Measurements from ENCODE around the gene AP4E1. TPM values are rescaled to one million over a fixed set of nuclear protein-coding genes. Genes with fewer than 3 reads are reported as not detected.

AP4E1 gene
- total RNA-seq, 3 donors from 2014 or later (not counting 1 experiment from before 2014, with no cell fraction given): 13.1 to 14.5 (median 14.1) TPM

DNA sequence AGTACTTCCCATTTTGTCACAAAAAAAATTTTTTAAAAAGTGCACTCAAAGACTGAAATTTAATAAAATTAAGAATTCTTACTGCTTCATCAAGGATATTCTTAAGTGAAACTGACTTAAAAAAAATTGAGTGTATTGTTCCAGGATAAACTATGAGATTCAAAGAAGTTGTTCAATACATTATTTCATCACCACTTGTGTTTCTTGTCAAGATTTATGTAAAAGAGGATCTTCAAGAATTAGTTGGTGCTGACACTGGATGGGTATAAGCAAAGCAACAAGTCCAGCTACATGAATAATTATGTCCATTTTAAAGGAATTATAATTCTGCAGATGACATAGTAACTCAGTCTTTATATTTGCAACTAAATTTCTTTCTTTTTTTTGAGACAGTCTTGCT lies 4.3 kb upstream of the AP4E1 start:
- Mint-ChIP-seq H3K27ac (no peak overlapping the region), H3K9me3 (no peaks in the 10 kb centered on the region), H3K4me3 (no peak overlapping the region), H3K27me3 (ENCODE audit: low read depth in 2 of 2) (no peaks in the 10 kb centered on the region), H3K4me1 (peaks cover 13 to 23% of the 10 kb centered on the region in 2 donors), H3K36me3 (no peaks in the 10 kb centered on the region)
- DNase-seq (no peak), ATAC-seq (no peak)
- H3K27ac ChIP-seq (ENCODE audit: low read length): no peak overlapping the region
- no peaks in the 10 kb centered on the region for H3K36me3 ChIP-seq (ENCODE audit: control insufficient read depth, insufficient read depth, low read length)
- intact Hi-C loops (cut with micrococcal nuclease): loop anchor here (10.0 kb wide), 1 partner anchor 1749 kb away; the partner anchor contains the start of gene COPS2
- peaks cover 10% of the 10 kb centered on the region for H3K4me1 ChIP-seq (ENCODE audit: control insufficient read depth, insufficient read depth, low read length)
- TF ChIP-seq, protein P1, sequence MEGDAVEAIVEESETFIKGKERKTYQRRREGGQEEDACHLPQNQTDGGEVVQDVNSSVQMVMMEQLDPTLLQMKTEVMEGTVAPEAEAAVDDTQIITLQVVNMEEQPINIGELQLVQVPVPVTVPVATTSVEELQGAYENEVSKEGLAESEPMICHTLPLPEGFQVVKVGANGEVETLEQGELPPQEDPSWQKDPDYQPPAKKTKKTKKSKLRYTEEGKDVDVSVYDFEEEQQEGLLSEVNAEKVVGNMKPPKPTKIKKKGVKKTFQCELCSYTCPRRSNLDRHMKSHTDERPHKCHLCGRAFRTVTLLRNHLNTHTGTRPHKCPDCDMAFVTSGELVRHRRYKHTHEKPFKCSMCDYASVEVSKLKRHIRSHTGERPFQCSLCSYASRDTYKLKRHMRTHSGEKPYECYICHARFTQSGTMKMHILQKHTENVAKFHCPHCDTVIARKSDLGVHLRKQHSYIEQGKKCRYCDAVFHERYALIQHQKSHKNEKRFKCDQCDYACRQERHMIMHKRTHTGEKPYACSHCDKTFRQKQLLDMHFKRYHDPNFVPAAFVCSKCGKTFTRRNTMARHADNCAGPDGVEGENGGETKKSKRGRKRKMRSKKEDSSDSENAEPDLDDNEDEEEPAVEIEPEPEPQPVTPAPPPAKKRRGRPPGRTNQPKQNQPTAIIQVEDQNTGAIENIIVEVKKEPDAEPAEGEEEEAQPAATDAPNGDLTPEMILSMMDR (IDR thresholded peaks at IDR 0.05): no peak
- no peaks in the 10 kb centered on the region for H3K27me3 ChIP-seq (ENCODE audit: control insufficient read depth, insufficient read depth, low read length)
- no peaks in the 10 kb centered on the region for H3K9me3 ChIP-seq (ENCODE audit: control insufficient read depth, insufficient read depth, low read length)
- no peak overlapping the region for H3K4me3 ChIP-seq (ENCODE audit: low read length)

DNA sequence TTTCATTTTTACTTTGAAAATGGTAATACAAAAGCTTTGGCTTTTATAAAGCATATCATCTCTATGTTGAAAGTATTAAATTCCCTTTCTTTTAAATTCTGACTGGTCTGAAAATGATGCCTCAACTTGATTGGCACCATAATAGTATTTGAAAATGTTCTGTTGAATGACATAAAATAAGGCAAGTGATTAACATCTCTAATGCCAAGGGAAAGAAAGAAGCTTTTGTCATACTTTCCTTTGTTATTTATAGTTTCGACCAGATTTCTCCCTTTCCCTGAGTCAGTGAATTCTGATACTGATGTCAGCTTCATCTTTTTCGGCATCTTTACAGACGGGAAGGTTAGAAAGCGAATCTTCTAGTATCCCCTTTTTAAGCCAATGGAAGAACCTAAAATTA lies 3.4 kb upstream of the AP4E1 start:
- Mint-ChIP-seq H3K9me3 (no peaks in the 10 kb centered on the region), H3K4me3 (no peak overlapping the region), H3K27me3 (ENCODE audit: low read depth in 2 of 2) (no peaks in the 10 kb centered on the region), H3K4me1 (peaks cover 17 to 25% of the 10 kb centered on the region in 2 donors), H3K27ac (peak overlapping the region; percentile 48 to 64), H3K36me3 (no peaks in the 10 kb centered on the region)
- WGBS (ENCODE audit: insufficient coverage): 97% methylated on average over 4 of the region's 4 CpGs
- no peak for DNase-seq
- Histone ChIP-seq H3K9me3 (ENCODE audit: control insufficient read depth, insufficient read depth, low read length) (no peaks in the 10 kb centered on the region), H3K27ac (ENCODE audit: low read length) (no peak overlapping the region), H3K27me3 (ENCODE audit: control insufficient read depth, insufficient read depth, low read length) (no peaks in the 10 kb centered on the region), H3K4me3 (ENCODE audit: low read length) (no peak overlapping the region), H3K4me1 (ENCODE audit: control insufficient read depth, insufficient read depth, low read length) (peaks cover 19% of the 10 kb centered on the region), H3K36me3 (ENCODE audit: control insufficient read depth, insufficient read depth, low read length) (no peaks in the 10 kb centered on the region)
- TF ChIP-seq, protein P1 (IDR thresholded peaks at IDR 0.05): no peak
- intact Hi-C loops (cut with micrococcal nuclease): loop anchor here (5.0 to 10.0 kb wide), 4 partner anchors 33 to 1750 kb away; partner anchors contain the start of gene COPS2
- ATAC-seq: no peak

DNA sequence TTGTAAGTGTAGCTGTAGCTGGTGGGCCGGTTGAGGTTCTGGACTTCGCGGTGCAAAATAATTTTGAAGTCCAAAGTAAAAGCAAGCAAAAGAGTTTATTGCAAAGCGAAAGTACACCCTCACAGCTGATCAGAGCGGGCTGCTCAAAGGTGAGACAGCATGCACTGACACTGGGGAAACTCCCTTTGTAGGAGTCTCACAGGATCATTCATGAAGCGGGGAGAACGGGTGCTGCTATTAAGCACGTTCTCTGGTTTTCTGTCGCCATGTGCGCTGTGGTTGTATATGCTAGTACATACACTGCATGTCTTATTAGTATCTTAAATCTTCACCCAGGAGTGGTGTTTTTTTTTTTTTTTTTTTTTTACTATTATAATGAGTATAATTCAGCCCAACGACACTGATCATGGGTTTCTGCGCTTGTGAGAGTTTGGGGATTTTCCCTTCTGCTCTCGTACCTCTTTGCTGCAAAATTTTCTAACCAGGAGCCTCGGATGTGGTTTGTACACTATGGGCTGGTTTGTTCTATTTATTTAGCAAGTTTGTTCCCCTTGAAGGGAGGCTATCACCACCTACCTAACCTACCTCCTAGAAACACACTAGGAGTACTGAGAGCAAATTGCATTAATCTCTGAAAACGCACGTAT lies 1.4 kb upstream of the AP4E1 start:
- Histone ChIP-seq H3K4me1 (ENCODE audit: control insufficient read depth, insufficient read depth, low read length) (peaks cover 20% of the 10 kb centered on the region), H3K9me3 (ENCODE audit: control insufficient read depth, insufficient read depth, low read length) (no peaks in the 10 kb centered on the region), H3K27ac (ENCODE audit: low read length) (peak overlapping the region; percentile 91), H3K36me3 (ENCODE audit: control insufficient read depth, insufficient read depth, low read length) (peaks cover 2% of the 10 kb centered on the region), H3K27me3 (ENCODE audit: control insufficient read depth, insufficient read depth, low read length) (no peaks in the 10 kb centered on the region), H3K4me3 (ENCODE audit: low read length) (peak overlapping the region; percentile 94)
- peak; percentile 67 to 95 for DNase-seq
- Mint-ChIP-seq H3K27me3 (ENCODE audit: low read depth in 2 of 2) (no peaks in the 10 kb centered on the region), H3K4me1 (peaks cover 21 to 23% of the 10 kb centered on the region in 2 donors), H3K36me3 (no peaks in the 10 kb centered on the region), H3K27ac (peak overlapping the region; percentile 97 to 100), H3K4me3 (peak overlapping the region; percentile 95), H3K9me3 (no peaks in the 10 kb centered on the region)
- WGBS (ENCODE audit: insufficient coverage): 10% methylated on average over 9 of the region's 16 CpGs
- intact Hi-C loops (cut with micrococcal nuclease): loop anchor here (1.0 to 10.0 kb wide), 9 partner anchors 21 to 1752 kb away; partner anchors contain the start of genes COPS2 and TRPM7
- peak; percentile 69 to 82 (median 73) for ATAC-seq
- TF ChIP-seq, protein P1 (IDR thresholded peaks at IDR 0.05): no peak
